GM18858 (cell line): ENCODE measurements around the gene FAM193A.
"Not testable (repeated sequence)": the region's sequence is repeated elsewhere in the genome, so short reads cannot be mapped to it uniquely, and the experiment has no call there.

Experiments
- ATAC-seq: cut with Tn5 transposase; IDR thresholded peaks from one replicate; pipeline ENCODE4 v1.9.1; 2021; ENCODE audit not compliant: unreplicated experiment

FAM193A gene

DNA sequence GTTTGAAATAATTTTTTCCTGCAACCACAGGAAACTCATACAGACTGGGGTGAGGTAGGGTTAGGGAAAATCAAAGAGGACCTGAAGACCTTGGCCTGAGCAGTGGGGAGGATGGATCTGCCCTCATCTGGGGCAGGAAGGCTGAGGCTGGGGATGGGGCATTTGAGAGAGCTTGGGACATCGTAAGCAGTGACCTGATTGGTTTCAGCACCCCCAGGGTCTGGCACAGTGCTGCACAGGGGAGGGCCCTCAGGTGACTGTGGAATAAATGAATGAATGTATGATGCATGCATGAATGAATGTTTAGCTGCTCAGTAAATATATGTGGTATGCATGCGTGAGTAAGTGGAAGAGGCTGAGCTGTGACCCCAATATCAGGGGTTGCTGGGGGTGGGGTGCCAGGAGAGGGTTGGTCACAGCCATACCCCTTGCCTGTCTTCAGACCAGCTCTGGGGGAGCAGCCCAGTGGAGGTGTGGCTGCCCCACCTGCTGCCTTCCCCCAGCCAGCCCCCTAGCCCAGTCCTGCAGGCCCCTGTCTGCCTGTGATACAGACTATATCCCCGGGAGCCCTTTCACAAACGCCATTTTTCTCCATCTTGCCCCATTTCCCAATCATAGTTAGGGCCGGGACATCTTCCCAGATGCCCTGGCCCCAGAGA, 230.7 kb downstream of the FAM193A start:
- ATAC-seq: no peak

DNA sequence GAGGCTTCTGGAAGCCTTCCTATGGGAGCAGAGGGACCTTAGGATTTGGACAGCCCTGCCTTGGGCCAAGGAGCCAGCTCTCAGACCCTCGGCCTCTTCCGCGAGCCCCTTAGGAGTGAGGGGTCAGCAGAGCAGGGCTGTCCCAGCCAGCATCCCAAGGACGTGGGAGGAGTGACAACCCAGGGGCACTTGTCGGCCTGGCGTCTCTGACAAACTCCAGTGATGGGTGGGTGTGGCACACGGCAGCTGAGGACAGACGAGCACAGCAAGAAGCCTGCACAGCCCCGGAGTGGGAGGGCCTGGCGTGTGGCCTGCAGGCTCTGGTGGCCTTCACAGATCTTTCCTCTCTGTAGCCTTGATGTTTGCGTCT, 231.2 kb downstream of the FAM193A start:
- ATAC-seq: no peak

DNA sequence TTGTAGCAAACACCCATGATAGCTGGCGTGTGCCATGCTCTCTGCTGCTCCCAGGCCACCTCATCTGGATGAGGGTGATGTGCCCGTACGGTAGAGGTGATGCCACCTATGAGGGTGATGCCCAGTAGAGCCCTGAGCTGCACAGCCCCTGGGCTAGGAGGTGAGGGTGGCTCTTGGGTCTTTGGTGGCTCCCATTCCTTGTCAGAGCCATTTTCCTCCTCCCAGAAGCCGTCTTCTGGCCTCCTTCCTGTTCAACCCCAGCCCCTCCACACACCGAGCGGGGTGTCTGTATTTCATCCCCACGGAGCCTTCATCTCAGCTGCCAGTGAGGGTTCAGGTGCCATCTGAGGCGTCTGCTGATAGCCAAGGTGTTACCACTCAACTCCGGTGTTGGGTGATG, 231.7 kb downstream of the FAM193A start:
- no peak for ATAC-seq

DNA sequence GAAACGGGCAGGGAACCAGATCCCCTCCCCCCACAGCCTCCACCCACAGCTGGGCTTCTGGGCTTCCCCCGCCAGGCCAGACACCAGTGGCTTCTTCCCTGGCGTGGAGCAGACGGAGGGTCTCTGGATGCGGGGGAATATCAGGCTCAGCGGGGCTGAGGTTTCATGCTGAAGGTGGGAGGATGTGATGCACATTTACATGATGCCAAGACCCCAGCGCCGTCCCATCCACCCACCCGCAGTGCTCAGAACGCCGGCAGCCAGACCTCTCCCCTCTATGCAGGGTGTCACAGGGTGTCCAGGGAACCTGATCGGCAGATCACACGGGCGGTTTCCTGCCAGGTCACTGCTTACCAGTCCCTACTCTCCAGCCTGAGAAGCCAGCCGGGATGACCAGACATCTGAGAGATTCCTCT, 232.5 kb downstream of the FAM193A start:
- no peak for ATAC-seq

DNA sequence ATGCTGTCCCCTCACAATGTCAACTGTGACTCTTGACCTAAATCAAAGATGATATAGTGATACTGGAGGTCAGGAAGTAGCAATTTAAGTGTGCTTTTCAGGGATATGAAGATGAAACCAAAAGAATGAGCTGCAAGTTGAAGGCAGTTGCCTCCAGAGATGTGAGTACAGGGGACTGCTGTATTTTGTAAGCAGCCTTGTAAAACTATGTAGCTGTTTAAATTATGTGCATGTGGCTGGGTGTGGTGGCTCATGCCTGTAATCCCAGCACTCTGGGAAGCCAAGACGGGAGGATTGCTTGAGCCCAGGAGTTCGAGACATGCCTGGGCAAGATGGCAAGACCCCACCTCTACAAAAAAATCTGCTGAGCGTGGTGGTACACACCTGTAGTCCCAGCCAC, 234.8 kb downstream of the FAM193A start:
- no peak for ATAC-seq

DNA sequence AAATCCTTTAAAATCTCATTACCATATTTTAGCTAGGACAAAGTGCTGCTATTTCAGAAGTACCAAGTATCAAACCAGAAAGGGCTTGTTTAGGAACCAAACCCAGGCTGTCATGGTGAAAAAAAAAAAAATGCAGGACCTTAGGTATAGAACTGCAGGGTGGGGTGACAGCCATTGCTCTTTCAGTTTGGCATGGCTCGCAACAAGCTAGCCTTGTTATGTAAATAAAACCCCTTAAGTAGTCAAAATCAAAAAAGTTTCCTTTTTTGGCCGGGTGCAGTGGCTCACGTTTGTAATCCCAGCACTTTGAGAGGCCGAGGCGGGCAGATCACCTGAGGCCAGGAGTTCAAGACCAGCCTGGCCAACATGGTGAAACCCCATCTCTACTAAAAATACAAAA, 244.2 kb downstream of the FAM193A start:
- ATAC-seq: not testable (repeated sequence)

DNA sequence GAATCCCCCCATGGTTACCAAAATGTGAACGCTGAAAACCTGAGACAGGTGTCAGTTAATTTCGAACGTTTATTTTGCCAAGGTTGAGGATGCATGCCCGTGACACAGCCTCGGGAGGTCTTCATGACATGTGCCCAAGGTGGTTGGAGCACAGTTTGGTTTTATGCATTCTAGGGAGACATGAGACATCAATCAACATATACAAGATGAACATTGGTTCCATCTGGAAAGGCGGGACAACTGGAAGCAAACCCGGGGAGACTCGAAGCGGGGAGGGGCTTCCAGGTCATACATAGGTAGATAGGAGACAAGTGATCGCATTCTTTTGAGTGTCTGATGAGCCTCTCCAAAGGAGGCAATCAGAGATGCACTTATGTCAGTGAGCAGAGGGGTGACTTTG, 245.5 kb downstream of the FAM193A start:
- no peak for ATAC-seq
